ENCODE data around the gene KIF19.

DNA sequence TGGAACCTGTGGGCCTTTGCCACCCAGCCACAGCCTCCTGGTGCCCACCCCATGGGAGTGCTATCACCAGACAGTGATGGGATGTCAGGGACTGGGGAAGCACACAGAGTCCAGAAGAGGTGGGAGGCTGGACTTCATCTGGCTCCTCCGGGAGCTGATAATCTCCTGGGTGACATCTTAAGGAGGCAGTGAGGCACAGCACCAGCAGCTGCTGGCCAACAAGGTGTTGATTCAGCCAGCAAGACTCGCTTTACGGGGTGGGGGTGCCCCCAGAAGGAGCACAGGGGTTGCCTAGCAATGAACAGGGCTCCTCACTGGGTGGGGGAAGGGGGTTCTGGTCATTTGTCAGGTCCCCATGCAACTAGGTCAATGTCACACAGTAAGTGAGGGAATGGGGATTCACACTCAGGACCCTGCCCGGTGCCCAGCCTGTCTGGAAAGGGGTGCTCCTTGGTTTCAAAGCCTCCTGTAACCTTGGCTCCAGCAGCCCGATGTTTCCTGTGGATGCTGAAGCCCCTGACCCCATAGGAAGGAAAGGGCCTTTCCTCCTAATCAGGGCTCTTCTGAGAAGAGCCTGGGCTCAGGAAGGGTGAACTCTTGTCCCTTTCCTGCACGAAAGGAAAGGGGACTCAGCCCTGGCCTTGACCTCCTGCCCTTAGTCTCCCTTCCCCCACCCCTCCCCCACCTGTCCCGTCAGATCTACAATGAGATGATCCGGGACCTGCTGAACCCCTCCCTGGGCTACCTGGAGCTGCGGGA is 17.7 kb downstream of the KIF19 start:
- TF ChIP-seq, protein P1, sequence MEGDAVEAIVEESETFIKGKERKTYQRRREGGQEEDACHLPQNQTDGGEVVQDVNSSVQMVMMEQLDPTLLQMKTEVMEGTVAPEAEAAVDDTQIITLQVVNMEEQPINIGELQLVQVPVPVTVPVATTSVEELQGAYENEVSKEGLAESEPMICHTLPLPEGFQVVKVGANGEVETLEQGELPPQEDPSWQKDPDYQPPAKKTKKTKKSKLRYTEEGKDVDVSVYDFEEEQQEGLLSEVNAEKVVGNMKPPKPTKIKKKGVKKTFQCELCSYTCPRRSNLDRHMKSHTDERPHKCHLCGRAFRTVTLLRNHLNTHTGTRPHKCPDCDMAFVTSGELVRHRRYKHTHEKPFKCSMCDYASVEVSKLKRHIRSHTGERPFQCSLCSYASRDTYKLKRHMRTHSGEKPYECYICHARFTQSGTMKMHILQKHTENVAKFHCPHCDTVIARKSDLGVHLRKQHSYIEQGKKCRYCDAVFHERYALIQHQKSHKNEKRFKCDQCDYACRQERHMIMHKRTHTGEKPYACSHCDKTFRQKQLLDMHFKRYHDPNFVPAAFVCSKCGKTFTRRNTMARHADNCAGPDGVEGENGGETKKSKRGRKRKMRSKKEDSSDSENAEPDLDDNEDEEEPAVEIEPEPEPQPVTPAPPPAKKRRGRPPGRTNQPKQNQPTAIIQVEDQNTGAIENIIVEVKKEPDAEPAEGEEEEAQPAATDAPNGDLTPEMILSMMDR (IDR thresholded peaks at IDR 0.05): no peak
- TF ChIP-seq POLR2A (IDR thresholded peaks at IDR 0.05): no peak

Measured in breast epithelium (tissue), 3 donors.